Suppressor macrophage treated with lipopolysaccharide for 1 hour (primary cell): ENCODE measurements around the gene NKX6-2.
"Not testable (repeated sequence)": the region's sequence is repeated elsewhere in the genome, so short reads cannot be mapped to it uniquely, and the experiment has no call there.

Experiments used
- DNase-seq, 3 donors: peaks; one replicate each; pipeline ENCODE4 v3.0.0-alpha.2; 2020 to 2022

Gene NKX6-2

GRCh38 chr10:132777441-132777840 lies 8.5 kb downstream of the NKX6-2 start:
- no peak for DNase-seq

GRCh38 chr10:132776821-132777220 lies 9.1 kb downstream of the NKX6-2 start:
- DNase-seq = no peak

GRCh38 chr10:132776186-132776585 lies 9.8 kb downstream of the NKX6-2 start:
- no peak for DNase-seq

- no peak for DNase-seq
Observed at GRCh38 chr10:132774902-132775863, 10.8 kb downstream of the NKX6-2 start.

GRCh38 chr10:132774181-132774901 lies 11.6 kb downstream of the NKX6-2 start:
- DNase-seq = no peak

- not testable (repeated sequence) for DNase-seq
Observed at GRCh38 chr10:132772816-132773215, 13.1 kb downstream of the NKX6-2 start.

GRCh38 chr10:132770061-132771021 lies 15.6 kb downstream of the NKX6-2 start:
- DNase-seq = no peak

- DNase-seq = no peak
Observed at GRCh38 chr10:132768346-132769248, 17.4 kb downstream of the NKX6-2 start.

GRCh38 chr10:132766291-132766690 lies 19.7 kb downstream of the NKX6-2 start:
- DNase-seq = no peak

- DNase-seq = no peak
Observed at GRCh38 chr10:132765435-132765834, 20.5 kb downstream of the NKX6-2 start.

GRCh38 chr10:132764108-132764507 lies 21.8 kb downstream of the NKX6-2 start:
- no peak for DNase-seq

GRCh38 chr10:132763545-132763944 lies 22.4 kb downstream of the NKX6-2 start:
- no peak for DNase-seq

- DNase-seq = peak; percentile 53 to 72 (median 55)
Observed at GRCh38 chr10:132762267-132762666, 23.7 kb downstream of the NKX6-2 start.

GRCh38 chr10:132761395-132762060 lies 24.4 kb downstream of the NKX6-2 start:
- no peak for DNase-seq

GRCh38 chr10:132758865-132759264 lies 27.1 kb downstream of the NKX6-2 start:
- DNase-seq = no peak

GRCh38 chr10:132757171-132757570 lies 28.8 kb downstream of the NKX6-2 start:
- no peak for DNase-seq

GRCh38 chr10:132756591-132756990 lies 29.4 kb downstream of the NKX6-2 start:
- no peak for DNase-seq

GRCh38 chr10:132755166-132755711 lies 30.7 kb downstream of the NKX6-2 start:
- DNase-seq = no peak

- peak in 2 of 3 donors; percentile 11 to 46 for DNase-seq
Observed at GRCh38 chr10:132754071-132754470, 31.9 kb downstream of the NKX6-2 start.

- no peak for DNase-seq
Observed at GRCh38 chr10:132753596-132753995, 32.4 kb downstream of the NKX6-2 start.

- DNase-seq = no peak
Observed at GRCh38 chr10:132752961-132753360, 33.0 kb downstream of the NKX6-2 start.
